LNCaP clone FGC (cell line): ENCODE data around the gene MIER1.
A peak's percentile ranks its signal among the peaks of the same experiment; 100 is the strongest.

ENCODE experiments used
- DNase-seq: peaks from one replicate; pipeline ENCODE4 v3.0.0-alpha.2; 2011; ENCODE audit warnings: low read depth
- H3K4me3 ChIP-seq: 2 replicates; pipeline ENCODE4 v1.5.1; 2011; ENCODE audit warnings: mild to moderate bottlenecking, low read depth, low read length, control low read depth
- CTCF ChIP-seq: IDR thresholded peaks from 2 replicates; pipeline ENCODE4 v1.5.1; 2012; ENCODE audit warnings: mild to moderate bottlenecking; ENCODE audit not compliant: control insufficient read depth, insufficient read depth; ENCODE audit errors: extremely low read depth

The MIER1 gene

GRCh38 chr1:66929146-66929688 is 4.4 kb downstream of the MIER1 start:
- no peak for TF ChIP-seq CTCF
- H3K4me3 ChIP-seq, result no peak overlapping the region; the same call in 1 of the 2 replicates
- DNase-seq, result no peak

- DNase-seq, result no peak
- H3K4me3 ChIP-seq, result peak overlapping the region; percentile 86
- no peak for TF ChIP-seq CTCF
Observed at GRCh38 chr1:66929691-66929998, 4.9 kb downstream of the MIER1 start.

DNA sequence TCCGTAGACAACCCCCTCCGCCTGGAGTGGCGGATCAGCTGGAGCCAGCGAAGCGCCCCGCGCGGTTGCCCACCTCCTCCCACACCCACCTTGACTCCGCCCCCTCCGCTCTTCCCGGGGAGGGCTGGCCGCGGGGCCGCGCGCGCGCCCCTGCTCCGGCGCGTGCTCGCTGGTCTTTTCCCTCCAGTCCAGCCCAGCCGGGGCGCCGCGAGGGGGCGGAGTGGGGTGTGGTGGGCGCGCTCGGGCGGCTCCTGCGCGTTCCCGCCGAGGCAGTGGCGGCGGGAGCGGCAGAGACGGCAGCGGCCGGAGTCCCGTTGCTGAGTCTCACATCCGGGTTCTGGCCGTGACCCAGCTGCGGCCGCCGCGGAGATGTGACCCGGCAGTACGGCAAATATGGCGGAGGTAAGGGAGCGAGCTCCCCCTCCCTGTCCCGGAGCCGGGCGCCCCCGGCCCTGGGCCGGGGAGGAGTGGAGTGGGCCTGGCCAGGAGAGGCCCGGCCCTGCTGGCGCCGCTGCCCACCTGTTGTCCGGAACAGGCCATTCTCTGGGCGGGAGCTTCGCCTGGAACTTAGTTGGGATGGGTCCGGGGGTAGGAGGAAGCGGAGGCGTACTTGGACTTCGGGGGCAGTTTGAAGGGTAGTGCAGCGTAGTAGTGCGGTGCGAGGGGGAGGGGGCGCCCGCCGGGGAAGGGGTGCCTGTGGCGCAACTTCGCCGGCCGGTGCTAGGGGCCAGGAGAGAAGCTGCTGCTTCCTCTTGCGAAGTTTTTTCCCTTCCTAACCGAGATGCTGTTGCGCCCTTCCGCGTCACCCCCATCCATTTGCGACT is 5.4 kb downstream of the MIER1 start:
- peak overlapping the region; percentile 86 for H3K4me3 ChIP-seq
- peak; percentile 45 for TF ChIP-seq CTCF
- no peak for DNase-seq

DNA sequence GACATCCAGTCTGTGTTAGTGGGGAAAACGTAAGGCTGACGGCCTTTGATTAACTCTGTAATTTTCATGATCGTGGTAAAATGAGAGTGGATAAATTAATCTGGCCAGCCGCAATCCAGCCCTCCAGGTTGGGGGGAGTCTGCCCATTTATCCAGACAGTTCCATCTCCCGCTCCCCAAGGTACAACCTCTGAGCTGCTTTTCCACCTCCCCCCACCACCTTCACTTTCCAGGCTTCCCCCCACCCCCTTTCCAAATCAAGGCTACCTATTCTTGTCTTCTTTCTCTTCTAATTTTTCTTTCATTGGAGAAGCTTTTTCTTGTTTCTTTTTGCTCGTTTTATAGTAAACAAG is 6.0 kb downstream of the MIER1 start:
- DNase-seq, result no peak
- no peak for TF ChIP-seq CTCF
- peak overlapping the region; percentile 86 for H3K4me3 ChIP-seq

DNA sequence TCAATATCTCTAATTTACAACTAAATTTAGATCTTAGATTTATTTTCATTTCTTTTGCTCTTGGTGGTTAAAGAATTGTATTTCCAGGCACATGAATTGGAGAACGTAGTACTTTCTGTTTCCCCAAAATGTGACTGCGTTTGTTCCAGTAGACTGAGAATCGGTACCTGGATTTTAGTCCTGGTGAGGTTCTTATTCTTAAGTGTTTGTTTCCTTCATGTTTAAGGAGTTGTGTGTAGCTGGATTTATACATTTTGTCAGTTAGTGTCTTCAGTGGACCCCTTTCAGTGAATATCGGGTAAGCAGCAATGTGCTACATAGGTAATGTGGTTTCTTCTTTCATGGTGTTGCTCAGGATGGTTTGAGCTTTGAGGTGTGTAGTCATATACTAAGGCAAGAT is 6.8 kb downstream of the MIER1 start:
- TF ChIP-seq CTCF, result no peak
- no peak for DNase-seq
- H3K4me3 ChIP-seq, result peak overlapping the region; percentile 86

DNA sequence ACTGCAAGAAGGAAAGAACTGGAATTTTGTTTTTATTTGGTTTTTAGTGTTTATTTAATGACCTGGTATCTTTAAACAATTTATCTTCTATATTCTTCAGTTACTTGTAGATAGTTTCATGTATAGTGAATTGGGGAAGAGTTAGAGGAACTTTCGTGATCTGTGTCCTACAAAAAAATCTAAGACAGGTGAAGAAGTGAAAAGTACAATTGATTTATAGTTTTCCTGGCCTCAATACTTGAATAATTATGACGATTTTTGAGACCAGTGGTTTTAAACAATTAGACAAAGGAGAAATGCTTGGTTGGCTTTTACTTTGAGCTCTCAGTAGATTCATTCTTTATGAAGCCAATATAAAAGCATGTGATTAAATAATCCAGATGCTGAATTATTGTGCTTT is 7.5 kb downstream of the MIER1 start:
- peak overlapping the region; percentile 15; the same call in 1 of the 2 replicates for H3K4me3 ChIP-seq
- no peak for TF ChIP-seq CTCF
- no peak for DNase-seq
